LHCN-M2 (cell line): ENCODE results near the gene ABLIM1. TPM values are rescaled to one million over a fixed set of nuclear protein-coding genes. Genes with fewer than 3 reads are reported as not detected.

Experiments
- DNase-seq: peaks from one replicate; pipeline ENCODE4 v3.0.0-alpha.2; 2012; ENCODE audit warnings: low read depth
- total RNA-seq: library from RNA; depleted of rRNA; stranded (reverse); fragments of >200 nt; gene quantifications from 2 replicates; pipeline ENCODE4 v1.2.3, GENCODE V29; 2014; rRNA removed

The ABLIM1 gene
- total RNA-seq, 1 experiment from 2014 or later = 0.69 TPM

DNA sequence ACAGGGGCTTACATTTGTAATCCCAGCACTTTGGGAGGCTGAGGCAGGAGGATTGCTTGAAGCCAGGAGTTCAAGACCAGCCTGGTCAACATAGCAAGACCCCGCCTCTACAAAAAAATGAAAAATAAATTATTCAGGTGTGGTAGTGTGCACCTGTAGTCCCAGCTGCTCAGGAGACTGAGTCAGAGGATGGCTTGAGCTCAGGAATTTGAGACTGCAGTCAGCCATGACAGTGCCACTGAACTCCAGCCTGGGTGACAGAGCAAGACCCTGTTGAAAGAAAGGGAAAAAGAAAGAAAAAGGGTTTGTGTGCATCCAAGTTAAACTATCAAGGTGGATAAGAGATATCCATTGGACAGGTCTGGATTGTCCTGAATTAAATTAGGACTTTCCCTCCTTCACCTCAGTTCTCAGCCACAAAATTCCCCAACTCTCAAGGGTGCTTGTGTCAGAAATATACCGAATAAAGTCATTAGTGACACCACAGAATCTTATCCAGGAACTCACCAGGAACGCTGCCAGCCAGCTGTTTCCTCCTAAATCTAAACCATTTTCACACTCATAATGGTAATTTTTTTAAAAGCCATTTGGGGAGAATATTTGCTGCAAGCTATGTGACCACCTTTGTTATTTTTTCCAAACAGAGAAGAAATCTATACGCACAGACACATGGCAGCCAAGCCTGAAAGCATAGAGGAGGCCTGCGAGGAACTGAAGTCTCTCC is 265.8 kb downstream of the ABLIM1 start:
- peak; percentile 37 for DNase-seq

DNA sequence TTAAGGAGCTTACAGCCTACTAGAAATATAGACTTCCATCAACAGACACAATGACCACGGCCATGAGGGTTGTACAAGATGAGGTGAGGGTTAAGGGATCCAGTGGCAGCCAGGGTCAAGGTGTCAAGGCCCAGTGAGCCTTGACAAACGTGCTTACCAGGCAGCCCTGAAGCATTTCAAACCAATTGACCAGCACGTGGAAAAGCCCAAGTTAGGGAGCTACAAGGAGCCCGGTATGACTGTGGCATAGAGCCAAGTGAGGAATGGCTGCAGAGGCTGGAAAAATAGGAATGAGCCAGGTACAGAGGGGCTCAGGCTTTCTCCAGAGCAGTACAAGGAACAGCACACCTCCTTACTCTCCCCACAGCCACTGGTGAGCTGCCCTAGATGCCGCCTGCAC is 266.5 kb downstream of the ABLIM1 start:
- no peak for DNase-seq

DNA sequence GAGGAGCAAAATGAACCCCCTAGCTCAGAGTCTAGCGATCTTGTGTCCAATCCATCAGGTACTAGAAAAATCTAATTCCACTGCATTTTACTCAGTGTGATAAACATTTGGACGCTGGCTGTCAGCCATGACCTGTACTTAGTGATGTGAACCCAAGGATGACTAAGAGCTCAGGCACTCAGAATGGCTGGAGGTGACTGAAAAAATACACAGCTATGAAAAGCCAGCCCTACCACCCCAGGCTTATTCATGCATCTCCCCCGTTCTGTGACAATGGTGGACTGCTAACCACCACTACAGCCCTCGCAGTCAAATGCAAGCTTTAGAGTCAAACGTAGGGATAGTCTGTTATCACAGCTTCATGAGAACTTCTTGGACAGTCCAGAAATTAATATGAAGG is 268.6 kb downstream of the ABLIM1 start:
- peak; percentile 64 for DNase-seq

DNA sequence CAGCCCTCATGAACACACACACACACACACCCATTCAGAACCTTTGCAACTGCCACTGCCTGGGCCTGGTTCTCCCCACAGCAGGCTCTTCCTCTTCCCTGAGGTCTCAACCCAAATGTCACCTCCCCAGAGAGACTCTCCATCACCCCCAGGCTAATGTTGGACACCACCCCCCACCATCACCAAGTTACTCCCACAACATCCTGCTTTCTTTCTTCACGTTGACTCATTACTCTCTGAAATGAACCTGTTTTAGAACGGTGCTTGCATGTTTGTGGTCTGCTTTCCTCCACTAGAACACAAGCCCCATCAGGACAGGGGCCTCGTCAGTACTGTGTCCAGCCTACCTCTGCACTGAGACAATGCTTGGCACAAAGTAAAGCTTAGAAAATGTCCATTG is 269.8 kb downstream of the ABLIM1 start:
- no peak for DNase-seq

DNA sequence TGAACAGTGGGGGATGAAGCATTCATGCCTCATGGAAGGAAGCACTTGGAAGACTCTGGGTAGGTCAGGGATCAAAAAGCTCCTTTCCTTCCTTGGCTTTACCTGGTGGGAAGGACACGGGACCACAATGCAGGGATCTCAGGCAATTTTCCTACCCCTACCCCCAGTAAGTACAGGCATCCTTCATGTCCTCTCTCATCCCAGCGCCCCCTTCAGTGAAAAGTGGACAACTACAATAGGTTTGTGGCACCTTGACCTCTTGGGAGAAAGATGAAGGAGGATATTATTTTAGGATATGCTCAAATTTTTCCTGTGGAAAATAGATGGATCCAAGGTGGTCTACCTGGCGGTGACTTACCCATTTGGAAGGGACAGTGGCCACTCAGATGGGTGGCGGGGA is 270.3 kb downstream of the ABLIM1 start:
- DNase-seq = no peak

DNA sequence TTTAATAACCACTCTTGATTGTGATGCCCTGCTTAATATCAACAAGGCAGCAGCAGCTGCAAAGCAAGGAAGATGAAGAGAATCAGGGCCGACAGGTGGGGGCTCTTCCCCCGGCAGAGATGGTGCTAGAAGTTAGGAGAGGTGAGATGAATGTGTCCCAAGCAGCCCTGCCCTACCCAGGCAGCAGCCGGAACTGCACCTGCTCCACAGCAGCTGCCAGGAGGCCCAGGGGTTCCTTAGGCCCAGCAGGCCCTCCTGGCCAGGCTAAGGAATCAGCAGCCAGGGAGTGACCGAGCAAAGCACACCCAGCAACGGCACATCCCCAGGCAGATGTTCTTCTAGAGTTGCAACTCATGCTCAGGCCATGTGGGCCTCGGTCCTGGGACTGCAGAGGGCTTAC is 271.6 kb downstream of the ABLIM1 start:
- no peak for DNase-seq

DNA sequence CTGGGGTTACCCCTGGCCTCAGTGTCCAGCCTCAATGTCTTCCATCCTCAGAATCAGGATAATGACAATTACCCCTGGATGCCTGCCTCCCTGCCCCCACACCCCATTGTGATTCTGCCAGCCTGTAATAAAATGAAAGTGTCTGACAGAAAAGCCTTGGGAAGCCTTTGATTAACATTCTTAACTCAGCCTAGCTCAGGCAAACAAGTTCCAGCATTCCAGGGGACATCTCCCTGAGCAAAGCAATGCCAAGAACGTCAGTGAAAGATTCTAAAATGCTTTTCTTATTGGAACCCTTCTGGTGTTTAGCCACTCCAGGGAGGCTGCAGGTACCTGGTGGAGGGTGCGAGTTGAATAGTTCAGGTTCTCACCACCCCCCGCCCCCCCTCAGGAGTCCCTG is 272.5 kb downstream of the ABLIM1 start:
- DNase-seq = no peak

DNA sequence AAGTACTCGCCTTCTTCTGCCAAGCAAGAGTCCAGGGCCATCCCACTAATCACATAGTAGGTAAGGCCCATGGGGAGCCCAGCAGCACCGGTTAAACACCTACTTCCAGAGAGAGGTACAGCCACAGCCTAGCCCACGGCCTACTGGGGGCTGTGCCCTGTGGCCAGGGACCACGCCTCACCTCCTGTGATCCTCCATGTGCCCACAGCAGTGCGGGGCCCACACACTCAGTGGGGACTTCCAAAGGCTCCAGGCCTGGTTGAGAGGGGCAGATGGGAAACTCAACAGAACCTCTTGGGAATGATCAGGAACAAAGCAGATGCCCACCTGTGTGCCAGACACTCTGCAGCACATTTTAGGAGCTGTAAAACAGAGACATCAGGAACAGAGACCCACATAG is 273.5 kb downstream of the ABLIM1 start:
- no peak for DNase-seq

DNA sequence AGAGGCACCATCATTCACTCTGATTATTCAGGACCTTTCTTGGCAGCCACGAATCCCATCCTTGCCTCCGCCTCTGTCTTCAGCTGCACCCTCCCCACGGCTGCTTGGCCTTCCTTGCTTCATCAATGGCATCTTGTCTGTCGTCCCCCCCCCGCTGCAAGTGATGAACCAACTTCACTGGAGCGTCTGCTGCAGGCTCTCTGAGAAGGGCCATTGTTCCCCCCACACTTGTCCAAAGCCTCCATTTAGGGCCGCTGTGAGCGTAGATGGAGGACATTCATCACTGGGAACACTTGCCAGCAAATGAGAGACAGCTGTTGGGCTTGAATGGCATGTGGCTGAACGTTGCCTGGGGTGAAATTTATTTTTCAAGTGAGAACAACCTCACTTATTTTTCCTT is 273.9 kb downstream of the ABLIM1 start:
- no peak for DNase-seq

Other genes starting within 250 kb of the ABLIM1 start
- gene FHIP2A, start 163.5 kb upstream of the ABLIM1 start, total RNA-seq = 19.1 and 19.3 TPM in 2 replicates